Stimulated activated CD4-positive, alpha-beta T cell treated with anti-CD3 and anti-CD28 coated beads, TNF-alpha, amount 100 ng/mL, for 1 hour (primary cell): Measurements from ENCODE around the gene HAUS3.

Experiments used
- DNase-seq, 3 donors: peaks; one replicate each; pipeline ENCODE4 v3.0.0-alpha.2; 2020; ENCODE audit warnings: low read depth in 3 of 3, low spot score in 1 of 3

The HAUS3 gene

DNA sequence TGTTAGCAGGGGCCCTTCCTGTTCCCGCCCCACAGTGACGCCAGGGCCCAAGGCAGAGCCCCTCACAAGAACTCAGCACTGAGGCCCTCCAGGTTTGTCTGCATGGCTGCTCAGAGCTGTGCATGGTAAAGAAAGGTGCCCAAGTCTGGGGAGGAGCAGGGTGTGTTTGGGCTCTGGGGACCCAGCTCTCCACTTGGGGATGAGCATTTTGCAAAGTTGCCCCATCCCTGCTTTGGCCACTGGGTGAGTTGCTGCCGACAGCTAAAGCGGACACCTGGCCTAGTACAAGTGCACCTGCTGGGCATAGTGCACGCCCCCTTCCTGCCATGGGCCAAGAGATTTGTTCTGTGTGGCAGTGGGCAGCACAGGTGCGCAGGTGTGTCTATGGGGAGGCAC, 22.0 kb upstream of the HAUS3 start:
- DNase-seq: no peak

DNA sequence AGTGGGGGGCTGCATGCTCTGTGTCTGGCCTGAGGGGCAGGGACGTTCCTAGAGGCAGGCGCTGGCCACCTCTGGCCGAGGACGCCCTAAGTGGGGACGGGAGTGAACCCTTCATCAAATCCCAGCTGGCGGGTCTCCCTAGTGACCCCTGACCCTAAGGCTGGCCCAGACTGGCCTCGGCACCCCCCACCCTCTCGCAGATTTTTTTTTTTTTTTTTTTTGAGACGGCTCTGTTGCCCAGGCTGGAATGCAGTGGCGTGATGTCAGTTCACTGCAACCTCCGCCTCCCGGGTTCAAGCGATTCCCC, 21.0 kb upstream of the HAUS3 start:
- no peak for DNase-seq

DNA sequence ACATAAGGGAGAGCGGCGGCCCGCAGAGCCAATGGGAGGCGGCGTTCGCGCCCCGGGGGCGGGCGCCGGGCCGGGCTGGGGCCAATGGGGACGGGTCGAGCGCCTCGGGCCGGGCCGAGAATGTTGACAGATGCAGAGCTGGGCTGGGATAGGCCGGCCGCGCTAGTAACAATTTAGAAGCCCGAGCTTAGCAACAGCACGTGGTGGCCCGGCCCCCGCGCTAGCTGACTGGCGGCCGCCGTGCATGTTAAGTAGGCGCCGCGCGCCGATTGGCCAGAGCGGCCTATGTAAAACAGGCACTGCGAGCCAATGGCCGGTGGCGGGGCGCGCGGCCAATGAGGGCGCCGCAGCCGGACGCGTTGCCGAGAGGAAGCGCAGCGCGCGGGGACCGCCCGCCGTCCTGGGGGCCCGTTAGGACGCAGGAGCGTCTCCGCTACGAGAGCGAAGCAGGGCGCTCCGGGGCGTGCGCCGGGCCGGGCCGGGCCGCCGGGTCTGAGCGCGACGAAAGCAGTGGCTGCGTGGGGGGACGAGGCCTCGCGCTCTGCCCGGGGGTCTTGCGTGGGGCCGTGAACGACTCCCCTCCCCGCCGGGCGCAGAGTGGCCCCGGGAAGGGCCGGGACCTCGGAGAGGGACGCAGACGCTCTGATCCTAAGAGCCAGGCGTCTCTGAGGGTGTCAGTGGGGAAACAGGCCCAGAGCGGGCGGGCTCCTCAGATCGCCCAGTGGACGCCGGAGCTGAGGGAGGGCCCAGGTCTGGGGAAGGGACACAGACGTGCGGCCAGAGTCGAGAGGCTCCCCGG, 20.4 kb upstream of the HAUS3 start:
- DNase-seq: peak; percentile 92 to 95 (median 94)

DNA sequence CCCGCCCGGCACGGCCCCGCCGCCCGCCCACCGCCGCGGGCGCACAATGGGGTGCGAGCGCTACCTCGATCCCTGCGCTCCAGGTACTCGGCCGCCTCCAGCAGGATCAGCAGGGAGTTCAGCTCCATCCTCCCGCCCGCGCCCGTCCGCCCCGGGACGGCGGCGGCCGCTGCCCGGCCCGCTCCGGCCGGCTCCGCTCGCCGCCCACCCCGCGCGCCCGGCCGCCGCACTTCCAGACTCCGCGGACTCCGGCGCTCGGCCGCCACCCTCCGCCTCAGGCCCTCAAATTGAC, 19.9 kb upstream of the HAUS3 start, which contains the start of gene MXD4:
MXD4 (minus strand) TSS at position 257 of the 292 bp plus-strand sequence; CDS start at position 128, 129 bp downstream.
- DNase-seq: no peak

DNA sequence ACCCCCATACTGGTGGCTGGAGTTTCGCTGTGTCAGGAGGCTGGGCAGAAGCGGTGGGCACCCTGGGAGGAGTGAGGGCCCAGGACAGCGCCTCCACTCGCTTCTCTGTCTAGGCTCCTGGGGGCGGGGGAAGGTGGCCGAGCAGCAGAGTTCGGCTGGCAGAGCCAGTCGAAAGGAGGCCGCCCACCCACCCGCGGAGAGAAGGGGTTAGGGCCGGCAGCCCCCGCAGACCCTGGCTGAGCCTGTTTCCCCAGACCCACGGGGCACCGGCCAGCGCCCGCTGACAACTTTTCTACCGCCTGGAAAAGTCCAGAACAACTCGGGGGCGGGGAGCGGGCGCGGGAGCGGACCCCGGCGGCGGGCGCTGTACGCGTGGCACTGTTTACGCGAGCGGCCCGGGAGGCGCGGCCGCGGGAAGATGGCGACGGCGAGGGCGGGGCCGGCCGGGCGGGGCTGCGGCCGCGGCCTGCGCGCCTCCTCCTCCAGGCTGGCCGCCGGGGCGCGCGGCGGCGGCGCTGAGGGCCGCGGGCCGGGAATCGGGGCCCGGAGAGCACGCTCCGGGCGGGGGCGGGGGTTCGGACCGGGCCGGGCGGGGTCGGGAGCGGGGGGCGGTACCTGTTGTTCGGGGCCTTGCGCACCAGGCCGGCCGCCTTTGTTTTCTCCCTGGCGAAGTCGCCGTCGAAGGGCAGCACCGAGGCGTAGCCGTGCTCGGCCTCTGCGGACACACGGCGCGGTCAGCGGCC, 19.4 kb upstream of the HAUS3 start:
- peak in 2 of 3 donors; percentile 22 to 33 for DNase-seq

DNA sequence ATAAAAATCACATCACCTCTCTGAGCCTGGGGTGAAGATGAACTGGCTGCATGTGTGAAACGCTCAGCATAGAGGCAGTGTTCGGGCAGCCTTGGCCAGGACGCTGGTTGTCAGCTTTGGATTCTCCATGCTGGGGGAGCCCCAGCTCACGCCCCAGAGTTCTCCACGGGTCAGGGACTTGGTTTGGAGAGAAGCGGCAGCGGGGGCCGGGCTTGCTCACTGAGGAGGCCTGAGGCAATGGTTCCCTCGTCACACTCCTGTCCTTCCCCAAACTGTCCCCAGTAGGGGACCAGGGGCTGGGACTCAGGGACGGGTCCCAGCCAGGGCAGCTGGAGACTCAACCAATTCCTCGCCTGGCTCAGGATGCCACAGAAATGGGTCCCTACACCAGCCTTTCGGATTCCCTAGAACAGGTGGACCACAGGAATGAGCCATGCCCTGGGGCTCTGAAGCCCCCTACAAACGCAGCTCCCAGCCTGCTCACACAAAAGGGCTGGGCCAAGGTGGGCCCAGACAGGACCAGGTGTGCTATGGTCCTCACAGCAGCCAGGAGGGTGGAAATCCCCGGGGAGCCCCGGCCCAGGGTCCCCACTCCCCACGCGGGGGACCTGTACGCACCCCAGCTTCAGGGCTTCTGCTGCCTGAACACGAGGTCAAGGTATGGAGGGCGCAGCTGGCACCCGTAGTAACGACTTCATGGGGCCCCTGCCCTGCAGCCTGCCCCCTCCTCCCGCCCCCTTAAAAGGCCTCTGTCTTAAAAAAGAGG, 18.6 kb upstream of the HAUS3 start:
- DNase-seq: no peak

DNA sequence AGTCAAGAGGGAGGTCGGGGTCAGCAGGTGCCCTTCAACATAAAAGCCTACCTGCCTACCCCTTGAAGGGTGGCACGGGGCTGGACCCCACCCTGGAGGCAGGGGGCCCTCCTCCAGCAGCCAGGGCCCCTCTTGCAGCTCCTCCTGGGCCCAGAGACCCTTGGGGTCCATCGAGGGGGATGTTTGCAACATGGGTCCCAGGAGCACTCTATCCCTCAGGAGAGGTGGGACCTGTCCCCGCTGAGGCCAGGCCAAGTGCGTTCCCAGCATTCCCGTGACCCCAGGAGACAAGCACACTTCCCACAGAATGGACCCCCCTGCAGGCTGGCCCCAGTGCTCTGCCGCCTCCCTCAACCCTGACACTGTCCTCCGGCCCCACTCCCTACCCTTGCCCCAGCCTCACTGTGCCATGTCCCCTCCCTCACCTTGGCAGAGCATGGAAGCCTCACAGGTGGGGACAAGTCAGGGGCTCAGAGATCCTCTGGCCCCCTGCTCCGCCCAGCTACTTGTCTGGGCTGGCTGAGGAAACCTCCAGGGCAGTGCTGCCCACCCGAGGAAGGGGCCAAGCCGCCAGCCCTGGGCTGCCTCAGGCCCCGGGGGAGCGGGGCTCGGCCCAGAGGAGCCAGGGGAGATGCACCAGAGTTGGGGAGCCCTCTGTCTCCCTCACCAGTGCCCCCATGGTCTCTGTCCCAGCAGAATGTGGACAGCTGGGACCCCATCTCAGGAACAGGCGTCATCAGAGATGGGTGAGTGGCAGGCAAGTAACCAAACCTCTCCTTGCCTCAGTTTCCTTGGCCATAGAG, 17.8 kb upstream of the HAUS3 start:
- DNase-seq: no peak

DNA sequence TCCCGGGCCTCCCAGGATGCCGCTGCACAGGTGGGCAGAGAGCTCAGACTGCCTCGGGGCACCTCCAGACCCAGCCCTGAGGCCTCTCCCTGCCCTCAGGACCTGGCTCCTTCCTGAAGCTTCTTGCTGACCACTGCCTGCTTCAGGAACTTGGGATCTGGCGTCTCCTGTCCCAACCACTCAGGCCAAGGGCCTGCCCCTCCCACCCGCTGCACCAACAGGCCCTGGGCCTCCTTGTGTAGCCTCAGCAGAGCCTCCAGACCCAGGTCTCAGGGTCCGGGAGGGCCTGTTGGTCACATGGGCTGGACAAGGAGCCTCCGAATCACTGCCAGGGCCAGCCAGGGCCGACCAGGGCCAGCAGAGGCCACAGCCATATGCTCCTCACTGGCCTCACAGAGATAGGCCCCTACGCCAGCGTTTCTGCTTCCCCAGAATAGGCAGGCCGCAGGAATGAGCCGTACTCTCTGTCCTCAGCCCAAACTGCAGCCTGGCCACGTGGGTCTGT, 17.2 kb upstream of the HAUS3 start:
- DNase-seq: no peak

DNA sequence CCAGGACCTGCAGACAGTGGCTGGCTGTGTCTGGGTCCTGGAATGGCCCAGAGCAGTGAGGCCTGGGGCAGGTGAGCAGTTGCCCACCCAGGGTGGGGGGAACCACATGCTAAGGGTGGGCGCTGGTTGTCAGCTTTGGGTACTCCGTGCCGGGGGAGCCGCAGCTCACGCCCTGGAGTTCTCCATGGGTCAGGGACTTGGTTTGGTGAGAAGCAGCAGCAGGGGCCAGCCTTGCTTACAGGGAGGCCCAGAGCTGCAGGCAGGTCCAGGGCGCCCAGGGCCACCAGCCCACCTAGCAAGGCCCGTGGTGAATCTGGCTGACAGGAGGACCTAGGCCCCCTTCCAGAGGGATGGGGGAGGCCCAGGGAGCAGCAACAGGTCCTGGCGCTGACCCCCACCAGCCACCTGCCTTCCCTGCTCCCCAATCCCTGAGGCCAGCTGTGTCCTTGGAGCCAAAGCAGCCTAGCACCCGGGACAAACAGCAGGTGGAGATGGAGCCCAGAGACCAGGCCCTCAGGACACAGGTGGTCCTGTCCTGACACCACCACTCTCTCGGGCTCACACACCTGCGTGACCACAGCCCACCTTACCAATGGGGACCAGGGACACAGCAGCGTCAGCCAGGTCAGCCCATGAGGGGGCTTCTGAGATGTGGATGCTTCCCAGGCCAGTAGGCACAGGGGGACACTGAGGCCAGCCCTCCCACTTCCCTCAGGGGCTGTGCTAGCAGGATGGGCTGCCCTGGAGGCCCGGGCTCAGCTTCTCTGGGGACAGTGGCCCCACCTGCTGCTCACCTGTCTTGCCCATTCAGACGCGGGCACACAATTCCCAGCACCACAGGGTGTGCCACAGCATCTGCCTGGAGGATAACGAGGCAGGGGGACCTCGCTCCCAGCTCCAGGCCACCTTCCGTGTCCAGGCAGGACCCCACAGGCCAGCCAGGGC, 16.4 kb upstream of the HAUS3 start:
- DNase-seq: no peak

DNA sequence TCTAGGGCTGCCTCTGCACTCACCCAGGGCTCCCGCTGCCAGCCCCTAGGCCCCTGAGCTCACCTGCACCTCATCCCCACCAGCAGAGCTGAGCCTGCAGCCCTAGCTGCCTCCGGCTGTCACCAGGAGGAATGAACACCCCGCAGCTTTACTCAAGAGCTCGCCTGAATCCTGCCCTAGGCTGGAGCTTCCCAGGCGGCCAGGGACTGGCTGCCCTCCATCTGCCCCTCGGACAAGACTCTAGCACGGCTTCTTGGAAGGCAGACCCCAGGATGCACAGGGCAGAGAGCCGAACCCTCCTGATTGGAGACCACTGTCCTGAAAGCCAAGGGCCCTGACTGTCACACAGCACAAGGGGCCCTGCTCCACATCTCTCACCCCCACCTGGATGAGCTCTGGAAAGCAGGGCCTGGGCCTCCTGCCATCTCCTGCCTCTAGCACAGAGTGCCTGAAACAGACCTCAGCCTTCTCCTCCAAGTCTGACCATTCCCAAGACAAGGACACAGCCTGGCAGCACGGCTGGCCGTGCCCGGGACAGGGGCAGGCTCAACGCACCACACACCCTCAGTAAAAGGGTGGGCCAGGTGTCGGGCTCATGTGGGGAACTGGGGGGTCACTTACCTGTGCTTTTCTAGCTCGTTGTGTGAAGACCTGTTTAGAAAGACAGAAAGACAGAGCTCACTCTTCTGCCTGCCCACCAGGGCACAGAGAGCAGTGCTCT, 15.6 kb upstream of the HAUS3 start:
- DNase-seq: no peak

DNA sequence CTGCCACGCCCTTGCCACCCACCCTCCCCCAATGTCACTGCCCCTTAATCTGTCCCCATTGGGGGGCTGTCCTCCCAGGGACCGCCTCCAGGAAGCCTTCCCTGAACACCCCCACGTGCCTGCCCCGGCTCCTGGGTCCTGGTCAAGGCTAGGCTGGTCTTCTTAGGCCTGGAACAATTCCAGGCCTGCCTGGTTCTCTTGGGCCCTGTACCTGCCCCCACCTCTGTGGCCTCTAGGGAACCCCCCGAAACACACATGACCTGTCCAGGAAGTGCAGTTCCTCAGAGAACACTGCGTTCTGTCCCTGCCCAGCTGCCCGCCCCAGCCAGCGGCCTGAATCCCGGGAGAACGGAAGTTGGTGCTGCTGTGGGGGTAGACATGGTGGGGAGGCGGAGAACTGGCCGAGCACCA, 14.9 kb upstream of the HAUS3 start:
- DNase-seq: no peak

DNA sequence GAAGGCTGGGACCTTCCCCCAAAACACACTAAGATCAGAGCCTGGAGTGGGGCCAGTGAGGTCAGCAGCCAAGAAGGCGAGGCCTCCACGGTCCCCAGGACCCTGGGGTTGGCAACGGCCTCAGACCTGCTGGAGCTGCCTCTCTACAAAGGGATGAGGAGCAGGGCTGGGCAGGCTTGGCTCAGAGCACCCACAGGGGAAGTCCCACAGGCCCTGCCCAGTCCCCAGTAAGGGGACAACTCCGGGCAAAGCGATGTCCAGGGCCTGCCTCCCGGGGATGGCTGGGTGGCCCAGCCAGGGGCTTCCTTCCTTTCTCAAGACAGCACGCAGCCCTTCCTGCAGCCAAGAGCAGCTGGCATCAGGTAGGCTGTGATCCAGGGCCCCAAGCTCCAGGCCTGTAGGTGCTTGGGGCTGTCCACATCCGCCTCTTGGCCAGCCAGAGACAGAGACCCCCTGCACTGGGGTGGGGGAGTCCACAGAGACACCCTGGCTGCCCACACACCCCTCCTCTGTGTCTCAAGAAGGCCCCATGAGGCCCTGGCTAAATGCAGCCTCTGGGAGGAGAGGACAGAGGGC, 14.3 kb upstream of the HAUS3 start:
- DNase-seq: no peak

DNA sequence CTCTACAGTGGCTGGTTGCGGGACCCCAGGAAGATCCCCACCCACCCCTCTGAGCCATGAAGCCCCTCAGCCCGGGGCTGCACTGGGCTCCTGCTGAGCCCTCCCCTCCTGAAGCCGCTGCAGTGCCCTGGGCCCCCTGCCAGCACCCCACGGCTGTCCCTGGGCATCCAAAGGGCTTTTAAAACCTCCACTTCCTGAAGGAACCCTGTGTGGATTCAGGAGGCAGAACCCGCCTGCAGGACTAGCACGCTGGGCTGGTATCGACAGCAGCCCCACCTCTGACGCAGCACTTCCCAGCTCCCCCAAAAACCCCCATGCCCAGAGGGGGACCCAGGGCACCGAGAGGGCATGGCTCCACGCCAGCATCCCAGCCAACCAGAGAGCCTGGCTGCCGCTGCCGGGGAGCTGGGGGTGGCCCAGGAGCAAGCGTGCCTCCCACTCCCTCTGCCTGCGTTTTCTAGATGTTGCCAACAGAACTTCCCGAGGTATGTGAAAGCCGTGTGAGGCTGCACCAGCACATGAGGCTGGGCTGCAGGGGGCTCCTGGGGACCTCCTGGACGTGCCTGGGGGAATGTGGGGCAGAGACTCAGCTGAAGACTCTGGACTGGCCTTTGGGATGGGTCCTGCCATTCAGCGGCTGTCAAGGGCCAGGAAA, 13.7 kb upstream of the HAUS3 start:
- DNase-seq: no peak

DNA sequence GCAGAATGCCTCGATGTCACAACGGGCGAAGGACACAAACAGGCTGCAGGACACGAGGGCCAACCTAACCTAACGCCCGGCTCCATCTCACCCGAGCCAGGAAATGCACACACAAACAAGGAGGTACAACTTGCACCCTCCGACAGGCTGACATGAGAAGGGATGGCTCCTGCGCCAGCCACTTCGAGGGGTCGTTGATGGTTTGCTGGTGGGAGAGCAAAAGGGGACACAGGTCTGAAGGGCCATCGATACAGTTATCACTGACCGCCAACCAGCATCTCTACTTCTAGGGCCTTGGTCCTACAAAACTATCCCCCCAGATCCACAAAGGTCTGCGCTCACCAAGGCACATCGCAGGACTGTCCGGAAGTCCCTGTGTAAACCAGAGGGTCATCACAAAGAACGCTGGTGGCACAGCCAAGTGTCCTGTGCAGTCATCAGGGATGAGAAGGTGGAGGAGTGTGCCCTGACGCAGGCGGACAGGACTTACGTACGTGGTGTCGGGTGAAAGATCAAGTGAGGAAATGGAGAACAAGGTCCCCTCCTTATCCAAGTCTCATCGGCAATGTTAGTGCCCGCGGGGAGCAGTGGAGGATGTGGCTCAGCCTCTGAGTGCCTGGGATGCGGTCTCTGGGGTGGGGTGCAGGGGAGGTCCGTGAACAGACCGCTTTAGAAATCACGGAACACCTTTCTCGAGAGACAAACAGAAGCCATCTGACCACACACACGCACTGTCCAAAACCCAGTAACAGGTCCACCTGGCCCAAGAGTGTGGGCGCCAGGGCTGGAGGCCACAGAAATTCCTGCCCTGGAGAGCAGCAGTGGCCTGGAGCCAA, 13.0 kb upstream of the HAUS3 start:
- DNase-seq: no peak

DNA sequence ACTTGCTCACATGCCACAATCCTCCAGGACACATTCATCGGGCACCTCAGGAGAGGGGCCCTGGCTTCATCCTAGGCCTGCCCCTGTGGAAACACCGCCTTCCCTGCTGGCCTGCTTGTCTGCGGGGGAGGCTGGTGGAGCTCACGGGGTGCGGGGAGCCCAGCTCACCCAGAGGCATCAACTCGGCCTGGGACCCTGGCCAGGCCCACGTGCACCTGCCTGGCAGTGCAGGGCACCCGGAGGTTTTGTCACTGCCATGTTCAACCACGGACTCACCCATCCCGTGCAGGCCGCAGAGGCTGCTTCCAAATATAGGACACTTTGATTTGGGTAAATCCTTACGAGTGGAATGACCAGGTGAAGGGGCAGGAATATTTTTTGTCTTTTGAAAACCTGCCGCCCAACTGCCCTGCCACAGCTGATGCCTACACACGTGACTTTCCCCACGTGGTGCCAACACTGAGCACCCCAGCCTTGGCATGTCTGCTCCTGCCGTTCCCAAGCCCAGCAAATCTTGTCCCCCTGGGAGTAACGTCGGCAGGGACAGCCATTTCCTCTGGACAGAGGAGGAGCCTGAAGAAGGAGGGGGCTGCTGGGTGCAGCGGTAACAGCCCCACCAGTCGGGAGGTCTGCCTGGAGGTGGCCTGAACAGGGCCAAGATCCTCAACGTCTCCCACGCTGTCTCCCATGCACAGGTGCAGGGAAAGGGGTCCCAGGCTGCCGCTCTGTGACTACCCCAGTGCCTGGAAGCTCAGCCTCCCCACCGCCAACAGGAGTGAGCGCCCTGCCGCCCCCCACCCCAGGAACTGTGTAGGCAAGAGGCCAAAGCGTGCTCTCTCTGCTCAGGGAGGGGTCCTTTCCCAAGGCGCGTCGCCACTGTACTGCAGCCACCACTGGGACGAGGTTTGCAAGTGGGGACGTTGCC, 11.5 kb upstream of the HAUS3 start:
- DNase-seq: no peak

DNA sequence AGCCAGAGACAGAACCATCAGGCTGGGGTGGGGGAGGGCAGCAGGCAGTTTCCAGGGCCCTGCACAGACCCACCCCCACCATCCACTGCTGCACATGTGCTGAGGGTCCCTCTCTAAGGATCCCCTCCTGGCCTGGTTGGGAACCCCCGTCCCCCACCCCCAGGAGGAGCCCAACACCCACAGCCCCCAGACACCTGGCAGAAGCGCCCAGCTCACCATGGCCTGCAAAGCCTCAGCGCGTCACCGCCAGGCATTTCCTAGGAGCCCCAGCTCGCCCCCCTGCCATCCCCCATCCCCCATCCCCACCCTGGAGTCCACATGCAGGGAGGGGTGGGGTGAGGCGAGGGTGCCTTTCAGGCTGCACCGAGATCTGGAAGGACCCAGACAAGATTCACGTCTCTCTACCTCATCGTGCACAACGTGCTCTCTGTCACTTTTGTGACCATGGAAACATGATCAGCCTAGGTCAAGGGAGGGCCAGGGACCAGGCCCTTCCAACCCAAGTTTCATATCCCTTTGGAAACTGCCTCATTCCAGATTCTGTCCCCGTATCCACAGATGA, 10.7 kb upstream of the HAUS3 start:
- no peak for DNase-seq
